Large intestine (tissue), 3 donors: ENCODE data around the gene CREBBP. TPM values are rescaled to one million over a fixed set of nuclear protein-coding genes. Genes with fewer than 3 reads are reported as not detected.

Source experiments
- DNase-seq, 2 donors: peaks; one replicate each; pipeline versions ENCODE4 v3.0.0 to v3.0.0-alpha.2; 2013
- H3K27ac ChIP-seq: one replicate; pipeline ENCODE4 v1.5.1; 2013; ENCODE audit warnings: low read length
- H3K27me3 ChIP-seq: 2 replicates; pipeline ENCODE4 v1.6.1; 2013; ENCODE audit warnings: low read length; ENCODE audit not compliant: control insufficient read depth, insufficient read depth
- H3K36me3 ChIP-seq: 2 replicates; pipeline ENCODE4 v1.6.1; 2013; ENCODE audit warnings: low read length; ENCODE audit not compliant: control insufficient read depth, insufficient read depth
- H3K4me1 ChIP-seq: one replicate; pipeline ENCODE4 v1.6.1; 2013; ENCODE audit warnings: low read length; ENCODE audit not compliant: control insufficient read depth, insufficient read depth
- H3K4me3 ChIP-seq: one replicate; pipeline ENCODE4 v1.5.1; 2013; ENCODE audit warnings: low read length
- H3K9me3 ChIP-seq: one replicate; pipeline ENCODE4 v1.6.1; 2013; ENCODE audit warnings: mild to moderate bottlenecking, low read depth, low read length, moderate library complexity; ENCODE audit not compliant: control insufficient read depth
- WGBS: methylation state at CpG from one replicate; pipeline ENCODE4 v1.1.5; 2013; ENCODE audit warnings: low lambda C conversion rate; ENCODE audit not compliant: insufficient coverage; 5-methylcytosine and 5-hydroxymethylcytosine counted together
- polyA plus RNA-seq: library from polyadenylated mRNA; unstranded; fragments of 120-200 nt; gene quantifications from one replicate; pipeline ENCODE4 v1.2.1, GENCODE V29; 2013

Gene CREBBP
- polyA plus RNA-seq, 1 donor: 46.6 TPM

- 100% methylated on average over 3 of the region's 12 CpGs for WGBS
- Histone ChIP-seq H3K4me3 (no peak overlapping the region), H3K36me3 (peaks cover 90% of the 10 kb centered on the region), H3K27me3 (no peaks in the 10 kb centered on the region), H3K27ac (no peak overlapping the region), H3K9me3 (no peaks in the 10 kb centered on the region), H3K4me1 (no peaks in the 10 kb centered on the region)
- no peak for DNase-seq
These were observed 111.5 kb downstream of the CREBBP start for GRCh38 chr16:3769013-3769412.

- H3K4me3 ChIP-seq: no peak overlapping the region
- no peaks in the 10 kb centered on the region for H3K27me3 ChIP-seq
- DNase-seq: no peak
- no peaks in the 10 kb centered on the region for H3K4me1 ChIP-seq
- WGBS: 97% methylated on average over 5 of the region's 9 CpGs
- peaks cover 84% of the 10 kb centered on the region for H3K36me3 ChIP-seq
- H3K9me3 ChIP-seq: no peaks in the 10 kb centered on the region
- no peak overlapping the region for H3K27ac ChIP-seq
These were observed 113.1 kb downstream of the CREBBP start for GRCh38 chr16:3767333-3767986.

- Histone ChIP-seq H3K27ac (no peak overlapping the region), H3K9me3 (no peaks in the 10 kb centered on the region), H3K27me3 (no peaks in the 10 kb centered on the region), H3K4me3 (no peak overlapping the region), H3K4me1 (no peaks in the 10 kb centered on the region), H3K36me3 (peaks cover 89% of the 10 kb centered on the region)
- DNase-seq: no peak
- 83% methylated on average over 2 of the region's 3 CpGs for WGBS
These were observed 114.3 kb downstream of the CREBBP start for GRCh38 chr16:3766177-3766576.

- WGBS: no CpG with 5 or more reads among the region's 3 CpGs
These were observed 116.1 kb downstream of the CREBBP start for GRCh38 chr16:3764409-3764808.

GRCh38 chr16:3762107-3762750, 118.3 kb downstream of the CREBBP start:
- WGBS: no CpG with 5 or more reads among the region's 25 CpGs
- H3K27me3 ChIP-seq: no peaks in the 10 kb centered on the region
- no peak overlapping the region for H3K4me3 ChIP-seq
- H3K27ac ChIP-seq: no peak overlapping the region
- H3K4me1 ChIP-seq: no peaks in the 10 kb centered on the region
- H3K9me3 ChIP-seq: no peaks in the 10 kb centered on the region
- no peak for DNase-seq
- peaks cover 79% of the 10 kb centered on the region for H3K36me3 ChIP-seq

More at GRCh38 chr16:3764409-3764808, 116.1 kb downstream of the CREBBP start:
- Histone ChIP-seq H3K9me3 (no peaks in the 10 kb centered on the region), H3K4me1 (no peaks in the 10 kb centered on the region), H3K27ac (no peak overlapping the region), H3K4me3 (no peak overlapping the region), H3K27me3 (no peaks in the 10 kb centered on the region), H3K36me3 (peaks cover 81% of the 10 kb centered on the region)
- DNase-seq: no peak

- Histone ChIP-seq H3K9me3 (no peaks in the 10 kb centered on the region), H3K27me3 (no peaks in the 10 kb centered on the region), H3K4me3 (no peak overlapping the region), H3K27ac (no peak overlapping the region), H3K36me3 (peaks cover 79% of the 10 kb centered on the region), H3K4me1 (no peaks in the 10 kb centered on the region)
- DNase-seq: no peak
- 100% methylated on average over 3 of the region's 14 CpGs for WGBS
These were observed 119.0 kb downstream of the CREBBP start for GRCh38 chr16:3761375-3762106.

GRCh38 chr16:3760518-3760917, 120.0 kb downstream of the CREBBP start:
- no peaks in the 10 kb centered on the region for H3K27me3 ChIP-seq
- WGBS: no CpG with 5 or more reads among the region's 6 CpGs
- DNase-seq: no peak
- H3K4me1 ChIP-seq: no peaks in the 10 kb centered on the region
- H3K27ac ChIP-seq: no peak overlapping the region
- H3K9me3 ChIP-seq: no peaks in the 10 kb centered on the region
- H3K36me3 ChIP-seq: peaks cover 77% of the 10 kb centered on the region
- no peak overlapping the region for H3K4me3 ChIP-seq

GRCh38 chr16:3759736-3760135, 120.8 kb downstream of the CREBBP start:
- Histone ChIP-seq H3K4me1 (no peaks in the 10 kb centered on the region), H3K36me3 (peaks cover 74% of the 10 kb centered on the region), H3K27ac (no peak overlapping the region), H3K4me3 (no peak overlapping the region), H3K9me3 (no peaks in the 10 kb centered on the region), H3K27me3 (no peaks in the 10 kb centered on the region)
- no CpG with 5 or more reads among the region's 5 CpGs for WGBS
- no peak for DNase-seq

- Histone ChIP-seq H3K4me3 (no peak overlapping the region), H3K9me3 (no peaks in the 10 kb centered on the region), H3K4me1 (no peaks in the 10 kb centered on the region), H3K27me3 (no peaks in the 10 kb centered on the region), H3K27ac (no peak overlapping the region), H3K36me3 (peaks cover 73% of the 10 kb centered on the region)
- DNase-seq: no peak
- WGBS: 60% methylated on average over 1 of the region's 9 CpGs
These were observed 124.4 kb downstream of the CREBBP start for GRCh38 chr16:3756113-3756512.

- Histone ChIP-seq H3K4me3 (no peak overlapping the region), H3K27me3 (no peaks in the 10 kb centered on the region), H3K36me3 (peaks cover 77% of the 10 kb centered on the region), H3K27ac (no peak overlapping the region), H3K9me3 (no peaks in the 10 kb centered on the region), H3K4me1 (no peaks in the 10 kb centered on the region)
- WGBS: 100% methylated on average over 1 of the region's 4 CpGs
- DNase-seq: no peak
These were observed 125.3 kb downstream of the CREBBP start for GRCh38 chr16:3755249-3755648.
